ENCODE results near the gene C20orf96.

Gene C20orf96

GRCh38 chr20:252801-253200 is 37.7 kb downstream of the C20orf96 start:
- Histone ChIP-seq H3K27ac (replicated peaks; ENCODE audit: low read length) (no peak overlapping the region), H3K9me3 (replicated peaks in 1 of 2; ENCODE audit: control insufficient read depth in 2 of 2, insufficient read depth in 1 of 2, low read depth in 1 of 2, low read length in 2 of 2) (no peaks in the 10 kb centered on the region), H2AFZ (ENCODE audit: low read length) (no peak overlapping the region), H3K14ac (ENCODE audit: low read length) (no peak overlapping the region), H2BK5ac (ENCODE audit: low read length) (no peak overlapping the region), H3K18ac (ENCODE audit: low read length) (no peak overlapping the region), H3K4me1 (ENCODE audit: control insufficient read depth in 2 of 2, insufficient read depth in 1 of 2, low read depth in 1 of 2, low read length in 2 of 2) (no peaks in the 10 kb centered on the region), H3K4me2 (ENCODE audit: insufficient read depth, low read length, poor library complexity, severe bottlenecking) (no peak overlapping the region), H2BK120ac (ENCODE audit: low read depth, low read length) (no peak overlapping the region), H3K79me1 (ENCODE audit: low read depth, low read length) (no peaks in the 10 kb centered on the region), H2AK5ac (ENCODE audit: low read depth, low read length) (no peak overlapping the region), H3K4me3 (ENCODE audit: low read length in 2 of 2) (no peak overlapping the region), H3K36me3 (replicated peaks in 1 of 2; ENCODE audit: control insufficient read depth in 2 of 2, insufficient read depth in 2 of 2, low read length in 2 of 2) (no peaks in the 10 kb centered on the region), H3K27me3 (ENCODE audit: control insufficient read depth in 3 of 3, insufficient read depth in 3 of 3, low read depth in 1 of 3, low read length in 3 of 3) (peaks cover 0 to 22% (median 3%) of the 10 kb centered on the region in 3 experiments), H2BK12ac (ENCODE audit: low read length) (no peak overlapping the region), H4K8ac (ENCODE audit: low read depth, low read length) (no peak overlapping the region), H2BK15ac (ENCODE audit: low read length) (no peak overlapping the region), H3K23ac (ENCODE audit: low read depth, low read length, poor library complexity) (no peak overlapping the region), H4K91ac (ENCODE audit: low read depth, low read length, poor library complexity) (no peak overlapping the region), H3K4ac (ENCODE audit: low read length) (no peak overlapping the region), H3K9ac (ENCODE audit: low read depth, low read length, poor library complexity) (no peak overlapping the region)
- no CpG with 5 or more reads among the region's 2 CpGs for WGBS, 2 donors (ENCODE audit: extremely low coverage in 2 of 2, insufficient read length in 2 of 2, insufficient replicate concordance in 1 of 2)
- DNase-seq (ENCODE audit: low spot score) = no peak

DNA sequence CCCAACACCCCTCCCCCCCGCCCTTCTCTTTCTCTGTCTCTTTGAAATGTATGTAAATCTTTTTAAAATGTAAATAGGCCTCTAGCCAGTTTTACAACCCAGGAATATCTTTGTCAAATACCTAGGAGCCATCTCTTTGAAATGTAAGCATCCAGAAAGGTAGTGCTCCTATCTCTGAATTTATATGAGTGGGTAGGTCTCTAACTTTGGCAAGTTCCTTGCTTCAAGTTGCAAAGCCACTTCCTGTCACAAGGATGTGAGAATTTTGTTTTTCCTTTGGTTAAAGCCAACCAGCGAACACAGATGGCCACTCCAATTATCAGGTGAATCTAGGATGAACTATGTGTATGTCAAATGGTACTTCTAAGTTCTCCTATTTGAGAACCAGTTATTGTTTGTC is 39.2 kb downstream of the C20orf96 start:
- Histone ChIP-seq H3K4ac (ENCODE audit: low read length) (no peak overlapping the region), H3K23ac (ENCODE audit: low read depth, low read length, poor library complexity) (no peak overlapping the region), H2BK12ac (ENCODE audit: low read length) (no peak overlapping the region), H4K91ac (ENCODE audit: low read depth, low read length, poor library complexity) (no peak overlapping the region), H2BK120ac (ENCODE audit: low read depth, low read length) (no peak overlapping the region), H3K4me3 (ENCODE audit: low read length in 2 of 2) (no peak overlapping the region), H2AK5ac (ENCODE audit: low read depth, low read length) (no peak overlapping the region), H3K18ac (ENCODE audit: low read length) (no peak overlapping the region), H3K9ac (ENCODE audit: low read depth, low read length, poor library complexity) (no peak overlapping the region), H3K4me1 (ENCODE audit: control insufficient read depth in 2 of 2, insufficient read depth in 1 of 2, low read depth in 1 of 2, low read length in 2 of 2) (no peaks in the 10 kb centered on the region), H3K27ac (replicated peaks; ENCODE audit: low read length) (no peak overlapping the region), H2BK15ac (ENCODE audit: low read length) (no peak overlapping the region), H2BK5ac (ENCODE audit: low read length) (no peak overlapping the region), H3K79me1 (ENCODE audit: low read depth, low read length) (no peaks in the 10 kb centered on the region), H3K14ac (ENCODE audit: low read length) (no peak overlapping the region), H2AFZ (ENCODE audit: low read length) (no peak overlapping the region), H3K9me3 (replicated peaks in 1 of 2; ENCODE audit: control insufficient read depth in 2 of 2, insufficient read depth in 1 of 2, low read depth in 1 of 2, low read length in 2 of 2) (no peaks in the 10 kb centered on the region), H3K36me3 (replicated peaks in 1 of 2; ENCODE audit: control insufficient read depth in 2 of 2, insufficient read depth in 2 of 2, low read length in 2 of 2) (no peaks in the 10 kb centered on the region), H3K4me2 (ENCODE audit: insufficient read depth, low read length, poor library complexity, severe bottlenecking) (no peak overlapping the region), H4K8ac (ENCODE audit: low read depth, low read length) (no peak overlapping the region), H3K27me3 (ENCODE audit: control insufficient read depth in 3 of 3, insufficient read depth in 3 of 3, low read depth in 1 of 3, low read length in 3 of 3) (peaks cover 0 to 12% (median 0%) of the 10 kb centered on the region in 3 experiments)
- no CpG with 5 or more reads among the region's 2 CpGs for WGBS, 2 donors (ENCODE audit: extremely low coverage in 2 of 2, insufficient read length in 2 of 2, insufficient replicate concordance in 1 of 2)
- no peak for DNase-seq (ENCODE audit: low spot score)

GRCh38 chr20:242905-243304 is 47.6 kb downstream of the C20orf96 start:
- Histone ChIP-seq H2AK5ac (ENCODE audit: low read depth, low read length) (no peak overlapping the region), H4K8ac (ENCODE audit: low read depth, low read length) (no peak overlapping the region), H3K9ac (ENCODE audit: low read depth, low read length, poor library complexity) (no peak overlapping the region)

DNA sequence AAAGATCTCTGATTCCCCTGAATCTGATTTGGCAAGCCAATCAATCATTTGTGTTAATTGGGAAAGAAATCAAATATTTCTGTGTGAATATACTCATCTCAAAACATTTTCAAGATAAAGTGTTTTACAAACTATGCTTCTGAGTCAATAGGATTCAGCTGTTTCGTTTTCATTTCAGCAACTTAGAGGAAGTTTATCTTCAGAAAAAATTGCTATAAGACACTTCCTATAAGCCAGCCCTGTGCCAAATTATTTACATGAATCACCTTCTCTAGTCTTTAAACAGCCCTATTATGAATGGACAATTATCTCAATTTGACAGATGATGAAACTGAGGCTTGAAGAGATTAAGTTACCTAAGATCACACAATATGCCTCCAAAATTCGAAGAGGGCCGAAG is 52.6 kb downstream of the C20orf96 start:
- no peaks in the 10 kb centered on the region for H3K79me1 ChIP-seq (ENCODE audit: low read depth, low read length)
- H3K4ac ChIP-seq (ENCODE audit: low read length) = no peak overlapping the region
- peaks cover 0 to 6% of the 10 kb centered on the region in 2 donors for H3K4me1 ChIP-seq (ENCODE audit: control insufficient read depth in 2 of 2, insufficient read depth in 1 of 2, low read depth in 1 of 2, low read length in 2 of 2)
- no peak overlapping the region for H2AFZ ChIP-seq (ENCODE audit: low read length)
- H3K36me3 ChIP-seq (replicated peaks in 1 of 2; ENCODE audit: control insufficient read depth in 2 of 2, insufficient read depth in 2 of 2, low read length in 2 of 2) = no peaks in the 10 kb centered on the region
- no peak overlapping the region for H2BK120ac ChIP-seq (ENCODE audit: low read depth, low read length)
- H3K9ac ChIP-seq (ENCODE audit: low read depth, low read length, poor library complexity) = no peak overlapping the region
- no peak overlapping the region for H3K4me2 ChIP-seq (ENCODE audit: insufficient read depth, low read length, poor library complexity, severe bottlenecking)
- no CpG with 5 or more reads among the region's 3 CpGs for WGBS, 2 donors (ENCODE audit: extremely low coverage in 2 of 2, insufficient read length in 2 of 2, insufficient replicate concordance in 1 of 2)
- no peak overlapping the region for H3K27ac ChIP-seq (replicated peaks; ENCODE audit: low read length)
- no peak overlapping the region for H3K4me3 ChIP-seq (ENCODE audit: low read length in 2 of 2)
- H3K23ac ChIP-seq (ENCODE audit: low read depth, low read length, poor library complexity) = no peak overlapping the region
- no peak overlapping the region for H4K8ac ChIP-seq (ENCODE audit: low read depth, low read length)
- no peak overlapping the region for H2BK15ac ChIP-seq (ENCODE audit: low read length)
- peaks cover 0 to 19% (median 1%) of the 10 kb centered on the region in 3 experiments for H3K27me3 ChIP-seq (ENCODE audit: control insufficient read depth in 3 of 3, insufficient read depth in 3 of 3, low read depth in 1 of 3, low read length in 3 of 3)
- no peak overlapping the region for H2AK5ac ChIP-seq (ENCODE audit: low read depth, low read length)
- no peak overlapping the region for H4K91ac ChIP-seq (ENCODE audit: low read depth, low read length, poor library complexity)
- peaks cover 0 to 2% of the 10 kb centered on the region in 2 donors for H3K9me3 ChIP-seq (replicated peaks in 1 of 2; ENCODE audit: control insufficient read depth in 2 of 2, insufficient read depth in 1 of 2, low read depth in 1 of 2, low read length in 2 of 2)
- DNase-seq (ENCODE audit: low spot score) = no peak
- no peak overlapping the region for H2BK12ac ChIP-seq (ENCODE audit: low read length)
- no peak overlapping the region for H3K18ac ChIP-seq (ENCODE audit: low read length)
- H3K14ac ChIP-seq (ENCODE audit: low read length) = no peak overlapping the region
- H2BK5ac ChIP-seq (ENCODE audit: low read length) = no peak overlapping the region

More at GRCh38 chr20:242905-243304, 47.6 kb downstream of the C20orf96 start:
- Histone ChIP-seq H4K91ac (ENCODE audit: low read depth, low read length, poor library complexity) (no peak overlapping the region), H2BK12ac (ENCODE audit: low read length) (no peak overlapping the region), H3K18ac (ENCODE audit: low read length) (no peak overlapping the region), H3K79me1 (ENCODE audit: low read depth, low read length) (no peaks in the 10 kb centered on the region), H3K27ac (replicated peaks; ENCODE audit: low read length) (no peak overlapping the region), H2BK5ac (ENCODE audit: low read length) (no peak overlapping the region), H2AFZ (ENCODE audit: low read length) (no peak overlapping the region), H3K4me1 (ENCODE audit: control insufficient read depth in 2 of 2, insufficient read depth in 1 of 2, low read depth in 1 of 2, low read length in 2 of 2) (no peaks in the 10 kb centered on the region), H3K14ac (ENCODE audit: low read length) (no peak overlapping the region), H2BK120ac (ENCODE audit: low read depth, low read length) (no peak overlapping the region), H3K4ac (ENCODE audit: low read length) (no peak overlapping the region), H3K4me2 (ENCODE audit: insufficient read depth, low read length, poor library complexity, severe bottlenecking) (no peak overlapping the region), H3K23ac (ENCODE audit: low read depth, low read length, poor library complexity) (no peak overlapping the region), H3K27me3 (ENCODE audit: control insufficient read depth in 3 of 3, insufficient read depth in 3 of 3, low read depth in 1 of 3, low read length in 3 of 3) (peaks cover 0 to 15% (median 0%) of the 10 kb centered on the region in 3 experiments), H3K36me3 (replicated peaks in 1 of 2; ENCODE audit: control insufficient read depth in 2 of 2, insufficient read depth in 2 of 2, low read length in 2 of 2) (no peaks in the 10 kb centered on the region), H2BK15ac (ENCODE audit: low read length) (no peak overlapping the region), H3K4me3 (ENCODE audit: low read length in 2 of 2) (no peak overlapping the region), H3K9me3 (replicated peaks in 1 of 2; ENCODE audit: control insufficient read depth in 2 of 2, insufficient read depth in 1 of 2, low read depth in 1 of 2, low read length in 2 of 2) (no peaks in the 10 kb centered on the region)
- no peak for DNase-seq (ENCODE audit: low spot score)
- WGBS, 2 donors (ENCODE audit: extremely low coverage in 2 of 2, insufficient read length in 2 of 2, insufficient replicate concordance in 1 of 2) = no CpG with 5 or more reads among the region's 2 CpGs

All from neuronal stem cell (in vitro differentiated cells).